GM19468 (cell line): ENCODE results near the gene MRPS22.

Experiments used
- ATAC-seq: cut with Tn5 transposase; IDR thresholded peaks from one replicate; pipeline ENCODE4 v1.9.1; 2021; ENCODE audit warnings: mild to moderate bottlenecking, moderate library complexity, moderate number of reproducible peaks; ENCODE audit not compliant: unreplicated experiment; ENCODE audit errors: extremely low read depth

MRPS22 gene

DNA sequence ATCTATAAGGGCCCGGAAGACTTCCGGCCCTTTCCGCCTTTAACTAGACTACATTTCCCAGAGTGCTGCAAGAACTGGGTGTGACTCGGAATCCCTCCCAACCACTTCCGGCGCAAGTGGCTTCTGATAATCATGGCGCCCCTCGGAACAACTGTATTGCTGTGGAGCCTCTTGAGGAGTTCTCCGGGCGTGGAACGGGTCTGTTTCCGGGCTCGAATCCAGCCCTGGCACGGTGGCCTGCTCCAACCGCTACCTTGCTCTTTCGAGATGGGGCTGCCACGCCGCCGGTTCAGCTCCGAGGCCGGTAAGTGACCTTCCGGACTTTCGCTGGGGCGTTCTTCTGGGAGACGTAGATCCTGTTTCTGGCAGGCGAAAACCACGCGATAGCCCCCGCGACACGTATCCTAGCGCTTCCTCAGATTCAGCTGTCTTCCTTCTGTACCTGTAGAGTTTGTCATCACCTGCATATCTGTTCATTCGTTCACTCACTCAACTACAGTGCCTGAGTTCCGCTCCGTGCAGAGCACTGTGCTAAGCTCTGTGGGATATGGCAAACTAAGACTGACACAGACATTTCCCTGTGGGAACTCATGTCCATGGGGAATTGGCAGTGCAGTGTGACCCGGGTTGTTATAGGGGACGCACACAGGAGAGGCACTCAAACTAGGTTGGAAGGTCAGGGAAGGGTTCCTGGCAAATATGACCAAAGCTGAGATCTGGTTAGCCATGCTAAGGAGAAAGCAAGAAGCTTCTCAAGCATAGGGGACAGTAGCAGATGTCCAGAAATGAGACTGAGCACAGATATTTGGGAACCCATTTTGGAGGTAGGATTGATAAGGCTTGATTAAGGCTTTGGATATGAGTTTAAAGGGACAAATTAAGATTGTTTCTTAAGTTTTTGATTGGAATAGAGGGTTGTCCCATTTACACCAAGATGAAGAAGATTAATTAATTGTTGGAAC, at the start of gene MRPS22:
Gene MRPS22 (plus strand): TSS at position 126 of the 962 bp plus-strand sequence. CDS start 7 bp downstream, at position 133.
- peak; percentile 94 for ATAC-seq

DNA sequence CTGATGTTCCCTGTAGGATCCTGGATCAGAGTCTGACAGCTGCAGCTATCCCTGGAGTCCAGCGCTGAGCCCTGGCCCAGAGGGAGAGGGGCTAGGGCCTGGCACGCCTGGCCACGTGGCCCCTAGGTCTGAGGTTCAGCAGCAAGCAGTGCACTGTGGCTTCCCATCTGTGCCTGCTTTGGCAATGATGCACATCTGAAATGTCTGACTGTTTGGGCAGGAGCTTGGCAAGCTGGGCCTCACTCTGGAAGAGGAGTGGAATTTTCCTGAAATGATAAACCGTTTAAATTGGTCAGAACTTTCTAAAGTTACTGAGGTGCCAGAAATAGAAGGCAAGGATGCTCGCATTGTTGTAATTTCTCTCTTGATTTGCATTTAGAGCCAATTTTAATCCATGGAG, 48.8 kb upstream of the MRPS22 start:
- no peak for ATAC-seq

DNA sequence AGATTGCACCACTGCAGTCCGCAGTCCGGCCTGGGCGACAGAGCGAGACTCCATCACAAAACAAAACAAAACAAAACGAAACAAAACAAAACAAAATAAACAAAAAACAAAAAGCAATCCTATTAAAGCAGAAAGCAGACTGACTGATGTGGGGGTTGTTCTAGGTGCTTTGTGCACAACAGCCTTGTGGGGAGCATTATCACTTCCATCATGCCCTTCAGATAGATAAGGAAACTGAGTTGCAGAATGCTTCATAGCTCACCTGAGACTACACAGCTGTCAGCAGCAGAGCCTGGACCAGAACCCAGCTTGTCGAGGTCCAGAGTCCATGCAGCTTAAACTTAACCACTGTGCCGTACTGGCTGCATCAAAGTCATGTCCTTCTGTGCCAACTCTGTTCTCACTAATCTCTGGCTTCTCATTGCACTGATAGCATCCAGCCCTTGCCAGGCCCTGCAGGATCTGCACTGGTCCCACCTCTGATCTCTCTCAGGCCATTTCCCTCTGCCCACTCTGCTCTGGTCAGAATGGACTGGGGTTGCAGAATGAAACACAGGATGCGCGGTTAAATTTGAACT, 47.6 kb upstream of the MRPS22 start:
- no peak for ATAC-seq

DNA sequence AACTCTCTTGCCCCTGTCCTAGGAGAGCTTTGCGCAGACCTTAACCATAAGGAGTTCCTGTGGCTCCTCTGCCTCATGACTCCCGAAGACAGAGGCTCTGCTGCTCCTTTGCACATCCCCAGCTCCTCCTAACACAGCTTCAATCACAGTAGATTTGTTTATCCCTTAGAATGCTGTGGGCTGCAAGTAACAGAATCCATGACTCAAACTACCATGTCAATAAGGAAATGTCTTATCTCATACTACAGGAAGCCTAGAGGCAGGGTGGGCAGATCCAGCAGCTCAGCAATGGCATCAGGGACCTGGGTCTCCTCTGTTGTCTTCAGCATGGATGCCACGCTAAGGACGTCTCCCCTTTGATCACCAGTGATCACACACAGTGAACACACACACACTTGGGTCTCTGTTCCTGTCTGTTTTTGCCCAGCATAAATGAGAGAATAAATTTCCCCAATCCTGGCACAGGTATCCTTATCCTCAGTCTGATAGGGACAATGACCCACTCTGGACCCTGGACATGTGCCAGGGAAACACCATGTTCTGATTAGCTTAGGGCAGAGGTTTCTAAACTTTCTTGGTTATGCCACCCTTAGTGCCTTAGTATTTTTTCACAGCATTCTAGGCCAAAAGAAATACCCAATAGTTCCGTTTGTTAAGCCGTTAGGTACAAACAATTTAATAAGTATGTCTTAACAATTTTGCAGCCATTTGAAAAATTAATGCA, 46.1 kb upstream of the MRPS22 start:
- ATAC-seq: no peak

DNA sequence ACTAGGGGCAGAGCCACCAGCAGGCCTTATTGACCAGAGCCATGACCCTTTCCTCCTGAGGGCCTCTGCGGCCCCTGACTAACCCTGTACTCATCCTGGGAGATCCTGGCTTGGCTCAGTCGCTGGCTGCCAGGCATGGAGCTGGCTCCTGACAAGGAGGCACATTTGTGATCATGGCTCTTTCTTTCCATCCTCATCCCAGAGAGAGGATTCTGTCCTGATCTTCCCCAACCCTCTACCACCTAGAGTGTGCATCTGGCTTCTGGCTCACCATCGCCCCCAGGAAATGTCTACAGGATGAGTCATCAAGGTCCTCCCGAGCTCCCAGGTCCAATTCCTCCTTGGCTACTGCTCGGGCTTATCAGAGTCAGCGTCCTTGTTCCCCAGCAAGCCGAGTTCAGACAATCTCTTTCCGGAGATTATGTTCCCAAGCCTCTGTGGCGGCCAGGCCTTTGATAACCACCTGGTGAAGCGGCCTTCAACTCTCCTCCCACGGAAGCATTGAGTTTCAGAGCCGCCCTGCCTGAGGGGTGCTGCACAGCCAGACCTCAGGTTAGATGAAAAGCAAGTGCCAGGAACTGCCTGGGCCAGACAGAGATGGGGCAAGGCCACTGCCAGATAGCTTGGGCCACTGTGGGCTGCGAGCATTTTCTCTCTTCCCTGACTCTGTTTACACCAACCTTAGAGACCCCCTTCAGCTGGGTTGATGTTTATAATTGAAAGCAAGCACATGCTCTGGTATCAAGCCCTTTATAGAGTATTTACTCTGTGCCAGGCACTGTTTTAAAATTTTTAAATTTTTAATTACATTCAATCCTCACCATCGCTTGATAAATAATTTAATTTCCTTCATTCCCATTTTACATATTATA, 44.3 kb upstream of the MRPS22 start:
- no peak for ATAC-seq

DNA sequence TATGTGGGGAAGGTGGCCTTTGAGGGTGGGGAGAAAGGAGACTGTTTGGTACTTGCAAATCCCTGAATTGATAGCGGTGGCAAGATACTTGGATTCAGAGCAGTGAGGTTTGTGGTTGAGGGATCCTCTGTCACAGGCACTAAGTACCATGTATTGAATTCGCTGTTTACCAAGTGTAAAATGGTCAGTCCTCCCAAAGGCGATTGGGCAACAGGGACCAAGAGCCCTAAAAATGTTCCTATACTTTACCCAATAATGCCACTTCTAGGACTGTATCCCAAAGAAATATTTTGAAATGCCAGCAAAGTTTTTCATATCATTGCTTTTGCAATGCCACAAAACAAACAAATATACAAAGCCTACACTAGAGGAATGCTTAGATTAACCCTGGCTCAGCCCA, 43.4 kb upstream of the MRPS22 start:
- ATAC-seq: no peak

DNA sequence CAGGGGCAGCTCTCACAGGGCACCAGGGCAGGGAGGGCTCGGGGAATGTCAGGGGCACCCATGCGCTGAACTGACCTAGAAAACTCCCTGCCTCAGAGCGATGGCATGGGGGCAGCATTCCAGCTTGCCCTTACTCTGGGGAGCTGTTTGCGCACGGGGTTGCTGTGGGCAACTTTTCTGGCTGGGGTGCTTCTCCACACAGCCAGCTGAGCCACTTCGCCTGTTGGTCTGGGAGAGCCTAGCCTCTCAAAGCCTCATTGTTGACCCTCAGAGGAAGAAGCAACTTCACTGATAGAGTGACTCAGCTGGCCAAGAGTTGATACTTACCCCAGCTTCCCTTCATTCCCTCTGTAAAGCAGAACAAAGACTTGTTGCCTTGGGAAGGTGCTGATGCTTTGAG, 42.6 kb upstream of the MRPS22 start:
- ATAC-seq: no peak

DNA sequence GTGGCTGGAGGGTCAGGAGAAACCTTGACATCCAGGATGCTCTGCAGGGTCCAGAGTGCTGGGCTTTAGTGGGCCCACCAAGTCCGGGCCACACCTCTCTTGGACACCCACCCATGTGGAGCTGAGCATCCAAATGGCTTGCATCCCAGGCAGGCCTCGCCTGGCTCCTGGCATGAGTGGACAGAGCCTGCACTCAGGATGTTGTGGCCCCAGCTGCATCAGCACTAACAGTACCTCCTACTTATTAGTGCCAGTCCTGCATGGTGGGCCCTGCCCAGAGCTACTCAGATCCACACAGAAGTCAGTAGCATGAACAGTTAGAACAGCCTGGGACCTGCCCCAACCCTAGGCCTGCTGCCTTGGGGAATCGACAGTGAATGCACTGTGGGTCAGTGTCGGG, 42.2 kb upstream of the MRPS22 start:
- ATAC-seq: no peak

DNA sequence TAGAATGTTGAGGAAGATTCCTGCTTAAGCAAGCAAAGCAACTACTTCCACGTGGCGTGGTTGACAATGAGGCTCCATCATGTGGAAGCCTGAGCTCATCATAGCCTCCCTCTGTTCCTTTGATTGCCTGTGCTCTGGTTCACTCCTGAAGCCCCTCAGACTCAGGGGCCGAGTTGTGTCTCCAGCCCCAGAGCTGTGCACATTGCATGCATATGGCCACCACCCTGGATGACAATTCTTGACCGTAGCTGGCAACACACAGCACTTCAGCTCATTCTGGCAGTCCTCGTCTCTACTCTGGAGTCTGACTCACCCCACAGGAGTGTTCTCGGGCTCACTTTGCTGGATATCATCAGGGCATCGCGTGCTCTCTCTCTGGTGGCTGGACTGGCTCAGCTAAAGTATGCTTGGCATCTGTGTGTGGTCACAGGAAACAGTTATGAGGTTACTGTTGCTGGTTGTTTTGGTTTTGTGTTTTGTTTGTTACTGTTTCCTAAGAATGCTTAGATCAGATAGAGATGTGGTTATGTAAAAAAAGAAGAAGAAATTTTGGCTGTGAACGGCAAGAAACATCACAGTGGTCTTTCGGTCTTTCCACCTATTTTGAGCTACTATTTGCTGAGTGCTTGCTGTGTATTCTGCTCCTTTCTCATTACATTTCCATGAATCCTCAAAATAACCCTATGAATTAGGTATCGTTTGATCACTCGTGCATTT, 41.6 kb upstream of the MRPS22 start:
- no peak for ATAC-seq

DNA sequence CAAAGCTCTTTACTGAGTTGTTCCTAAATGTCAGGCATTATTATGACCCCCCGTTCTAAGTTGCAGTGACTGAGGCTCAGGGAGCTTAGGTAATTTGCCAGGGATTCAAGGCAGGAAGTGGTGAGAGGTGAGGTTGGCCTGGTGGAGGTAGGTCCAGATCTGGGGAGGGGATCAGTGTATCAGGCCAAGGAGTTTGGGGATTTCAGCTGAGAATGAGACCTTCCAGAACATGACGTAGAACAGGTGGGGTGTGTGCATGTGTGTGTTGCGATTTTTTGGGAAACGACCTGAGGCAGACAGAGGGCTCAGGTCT, 41.1 kb upstream of the MRPS22 start:
- ATAC-seq: no peak

DNA sequence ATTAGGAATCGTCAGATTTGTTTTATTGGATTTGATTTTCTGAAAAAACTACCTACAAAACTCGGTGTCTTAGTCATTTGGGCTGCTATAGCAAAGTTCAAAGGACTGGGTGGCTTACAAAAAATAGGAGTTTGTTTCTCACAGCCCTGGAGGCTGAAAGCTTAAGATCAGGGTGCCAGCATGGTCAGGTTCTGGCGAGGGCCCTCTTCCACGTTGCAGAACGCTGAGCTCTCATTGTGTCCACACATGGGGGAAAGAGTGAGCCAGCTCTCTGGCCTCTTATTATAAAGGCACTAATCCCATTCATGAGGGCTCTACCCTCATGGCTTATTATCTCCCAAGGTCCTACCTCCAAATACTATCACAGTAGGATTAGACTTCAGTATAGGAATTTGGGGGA, 40.6 kb upstream of the MRPS22 start:
- ATAC-seq: no peak

DNA sequence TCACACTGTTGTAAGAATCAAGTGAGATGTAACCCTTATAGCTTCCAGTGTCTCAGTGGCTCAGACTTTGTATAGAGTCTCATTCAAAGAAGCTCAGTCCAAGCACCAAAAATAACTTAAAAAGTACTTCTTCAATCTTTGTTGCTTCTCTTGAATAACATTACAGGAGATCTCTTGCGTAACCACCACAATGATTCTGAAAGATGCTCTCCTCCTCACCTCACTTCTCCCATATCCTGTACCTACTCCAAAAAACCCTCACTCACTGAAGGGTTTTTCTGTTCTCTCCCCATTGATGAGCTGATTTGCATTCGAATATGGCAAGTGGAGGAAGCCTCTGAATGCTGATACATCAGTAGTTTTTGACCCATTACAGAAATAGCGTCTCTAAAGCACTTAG, 39.4 kb upstream of the MRPS22 start:
- ATAC-seq: no peak

DNA sequence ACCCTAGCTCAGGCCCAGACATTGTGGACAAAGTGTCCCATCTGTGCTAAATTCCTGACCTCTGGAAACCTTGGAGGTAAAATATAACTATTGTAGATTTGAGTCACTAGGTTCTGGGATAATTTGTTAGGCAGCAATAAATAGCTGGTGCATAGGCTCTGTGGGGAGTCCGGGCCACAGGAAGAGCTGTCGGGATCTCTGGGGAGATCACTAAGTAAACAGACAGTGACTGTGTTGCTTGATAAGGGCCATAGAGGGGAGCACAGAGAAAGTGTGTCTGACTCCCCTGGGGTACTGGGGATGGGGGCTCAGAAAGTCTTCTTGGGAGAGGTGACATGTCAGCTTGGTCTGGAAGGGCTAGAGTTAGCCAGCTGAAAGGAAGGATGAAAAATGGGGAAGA, 37.7 kb upstream of the MRPS22 start:
- ATAC-seq: no peak

DNA sequence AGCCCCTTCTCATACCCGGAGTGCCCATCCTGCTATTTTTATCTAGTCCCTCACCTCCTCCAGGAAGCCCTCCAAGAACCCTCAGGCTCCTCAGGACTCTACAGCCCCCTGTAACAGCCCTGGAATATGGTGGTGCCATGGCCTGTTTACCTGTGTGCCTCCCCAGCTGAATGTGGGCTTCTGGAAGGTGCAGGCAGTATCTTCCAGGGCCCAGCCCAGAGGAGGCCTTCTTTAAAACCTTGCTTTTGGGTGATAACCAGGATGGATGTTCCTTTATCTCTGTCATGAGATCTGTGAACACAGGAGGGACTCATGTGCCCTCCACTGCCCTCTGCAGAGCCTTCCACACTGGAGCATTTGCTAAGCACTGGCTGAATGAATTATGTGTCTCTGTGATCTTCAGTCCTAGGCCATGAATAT, 36.7 kb upstream of the MRPS22 start:
- no peak for ATAC-seq

DNA sequence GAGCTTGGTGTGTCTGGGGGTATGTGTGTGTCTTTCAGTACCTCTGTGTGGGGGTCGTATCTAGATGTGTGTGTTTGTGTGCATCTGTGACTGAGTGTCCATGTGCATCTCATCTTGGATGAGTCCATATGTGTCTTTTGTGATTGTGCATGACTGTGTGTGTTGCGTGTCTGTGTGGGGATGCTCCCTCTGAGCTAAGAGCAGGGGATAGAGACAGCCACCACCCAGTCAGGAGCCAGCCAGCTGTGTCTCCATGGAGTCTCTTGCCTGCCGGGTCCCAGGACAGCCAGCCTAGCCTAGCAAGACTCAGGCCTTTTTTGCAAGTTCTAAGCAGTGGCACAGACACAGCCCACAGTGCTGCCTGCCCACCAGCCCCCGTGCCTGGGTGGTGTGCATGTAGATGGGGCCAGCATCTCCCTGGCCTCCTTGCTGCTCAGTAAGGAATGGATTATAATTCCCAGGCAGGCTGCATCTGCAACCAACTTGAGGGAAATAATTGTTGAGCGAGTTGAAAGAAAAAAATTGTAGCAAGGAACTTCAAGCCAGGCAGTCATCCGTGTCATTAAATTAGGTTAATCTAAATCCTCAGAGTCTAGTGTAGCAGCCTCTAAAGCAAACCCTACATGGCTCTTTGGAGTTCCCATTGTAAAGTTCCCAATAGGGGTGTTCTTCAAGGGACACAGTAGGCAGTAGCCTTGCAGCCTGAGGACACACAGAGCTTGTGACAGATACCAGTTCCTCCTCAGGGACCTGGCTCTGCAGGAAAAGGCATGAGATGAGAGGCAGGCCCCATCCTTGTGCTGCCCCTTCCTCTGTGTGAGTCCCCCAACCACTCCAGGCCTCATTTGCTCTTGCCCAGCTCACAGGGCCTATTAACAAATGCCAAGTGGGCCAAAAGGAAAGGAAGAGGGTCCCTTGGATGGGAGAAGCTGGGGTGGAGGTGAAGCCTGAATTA, 35.9 kb upstream of the MRPS22 start:
- no peak for ATAC-seq

DNA sequence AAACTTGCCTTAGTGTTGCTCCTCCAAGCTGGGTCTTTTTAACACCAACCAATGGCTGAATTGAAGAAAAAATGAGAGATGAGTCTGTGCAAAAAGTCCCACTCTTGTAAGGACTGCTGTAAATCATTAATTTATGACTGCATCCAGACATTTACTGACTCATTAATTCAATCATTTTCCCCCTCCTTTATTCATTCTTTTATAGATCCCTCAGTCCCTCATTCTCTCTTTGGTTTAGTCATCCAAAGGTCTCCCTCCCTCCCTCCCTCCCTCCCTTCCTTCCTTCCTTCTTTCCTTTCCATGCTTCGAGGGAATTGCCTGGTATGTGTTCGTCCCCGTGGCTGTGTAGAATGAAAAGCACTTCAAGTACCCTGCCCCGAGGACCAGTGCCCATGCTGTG, 35.3 kb upstream of the MRPS22 start:
- no peak for ATAC-seq

DNA sequence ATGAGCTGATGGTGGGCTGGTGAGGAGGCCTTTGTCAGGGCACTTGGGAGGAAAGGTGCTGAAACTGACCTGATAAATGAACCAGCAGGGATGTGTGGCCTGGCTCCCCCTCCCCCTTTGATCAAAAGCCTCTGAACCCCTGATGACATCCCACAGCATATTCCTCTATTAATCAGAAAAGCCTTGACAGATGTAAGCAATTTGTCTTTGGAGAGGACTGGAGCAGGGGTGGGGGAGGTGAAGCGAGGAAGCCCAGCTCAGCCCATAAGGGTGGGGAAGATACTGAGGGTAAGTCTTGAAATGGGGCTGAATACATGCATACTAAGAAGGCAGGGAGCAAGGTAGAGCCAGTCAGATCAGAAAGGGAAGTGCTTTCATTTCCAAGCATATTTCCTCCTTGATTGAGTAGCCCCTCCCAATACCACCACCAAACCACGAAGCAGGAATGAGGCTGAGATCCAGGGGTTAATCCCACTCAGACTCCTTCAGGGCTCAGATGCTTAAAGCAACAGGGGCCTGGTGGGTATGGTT, 34.7 kb upstream of the MRPS22 start:
- no peak for ATAC-seq

DNA sequence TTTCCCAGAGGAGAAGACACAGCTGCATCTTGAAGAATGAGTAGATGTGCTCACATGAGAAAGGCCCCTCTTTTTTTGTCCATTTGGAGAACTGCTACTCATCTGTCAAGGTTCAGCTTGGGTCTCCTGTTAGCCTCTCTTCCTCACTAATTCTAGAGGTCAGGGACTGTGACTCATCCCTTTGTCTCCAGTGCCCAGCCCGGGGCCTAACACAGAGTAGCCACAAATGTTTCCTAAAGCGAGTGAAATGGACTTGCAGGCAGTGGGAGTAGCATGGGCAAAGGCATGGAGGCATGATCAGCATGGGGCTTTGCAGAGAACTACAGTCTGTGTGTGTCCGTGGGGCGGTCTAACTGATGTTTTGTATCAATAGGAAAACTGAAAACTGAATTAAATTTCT, 33.9 kb upstream of the MRPS22 start:
- ATAC-seq: no peak
